Stomach (tissue), 4 donors: ENCODE measurements around the gene LACC1.

ENCODE experiments used
- CTCF ChIP-seq, 7 experiments: fragments of 450-650 bp in 4 of 7; fragments of 200-600 bp in 3 of 7; sonication (generic) in 3 of 7; IDR thresholded peaks; one replicate each; pipeline ENCODE4 v1.5.1; 2016 to 2019; ENCODE audit warnings: antibody characterized with exemption in 7 of 7, control low read depth in 2 of 7, mild to moderate bottlenecking in 1 of 7
- EP300 ChIP-seq: sonication (generic); formaldehyde crosslinking; IDR thresholded peaks from one replicate; pipeline ENCODE4 v1.6.1; 2017; ENCODE audit warnings: antibody characterized with exemption

- TF ChIP-seq EP300: no peak
- TF ChIP-seq CTCF (IDR thresholded peaks at IDR 0.05): no peak
Measured at GRCh38 chr13:43848001-43848649, 31.6 kb upstream of the LACC1 start.
